Activated CD4-positive, alpha-beta T cell treated with anti-CD3 and anti-CD28 coated beads, Interleukin-2, amount 10 ng/mL, durations not matched to agents 7 days and 5 days (primary cell): ENCODE measurements around the gene CDH19. TPM values are rescaled to one million over a fixed set of nuclear protein-coding genes. Genes with fewer than 3 reads are reported as not detected.

Experiments
- CTCF ChIA-PET: fragments of 350-600 bp; sonication (Branson Sonifier 250); formaldehyde crosslinking; loops from one replicate; lab custom pipeline; 2021; ENCODE audit warnings: antibody characterized with exemption; lab: Charles Lee
- POLR2A ChIA-PET: fragments of 350-600 bp; sonication (Branson Sonifier 250); formaldehyde crosslinking; loops from one replicate; lab custom pipeline; 2021; ENCODE audit warnings: antibody characterized with exemption; lab: Charles Lee
- DNase-seq: peaks from one replicate; pipeline ENCODE4 v3.0.0-alpha.2; 2020
- H3K27ac Mint-ChIP-seq: one replicate; pipeline ENCODE4 v1.8.0; 2021; ENCODE audit warnings: mild to moderate bottlenecking, moderate library complexity, mixed read lengths
- H3K27me3 Mint-ChIP-seq: one replicate; pipeline ENCODE4 v1.8.0; 2021; ENCODE audit warnings: mixed read lengths
- H3K36me3 Mint-ChIP-seq: one replicate; pipeline ENCODE4 v1.8.0; 2021; ENCODE audit warnings: low read depth, mixed read lengths
- H3K4me1 Mint-ChIP-seq: one replicate; pipeline ENCODE4 v1.8.0; 2021; ENCODE audit warnings: mixed read lengths
- H3K4me3 Mint-ChIP-seq: one replicate; pipeline ENCODE4 v1.8.0; 2021; ENCODE audit warnings: mild to moderate bottlenecking, moderate library complexity, mixed read lengths
- H3K9me3 Mint-ChIP-seq: one replicate; pipeline ENCODE4 v1.8.0; 2021; ENCODE audit warnings: mixed read lengths
- total RNA-seq, 2 experiments: library from RNA; stranded (reverse); gene quantifications; one replicate each; pipeline ENCODE4 v1.2.3, GENCODE V29; 2021

CDH19 gene
- total RNA-seq, 2 experiments from 2014 or later = not detected

DNA sequence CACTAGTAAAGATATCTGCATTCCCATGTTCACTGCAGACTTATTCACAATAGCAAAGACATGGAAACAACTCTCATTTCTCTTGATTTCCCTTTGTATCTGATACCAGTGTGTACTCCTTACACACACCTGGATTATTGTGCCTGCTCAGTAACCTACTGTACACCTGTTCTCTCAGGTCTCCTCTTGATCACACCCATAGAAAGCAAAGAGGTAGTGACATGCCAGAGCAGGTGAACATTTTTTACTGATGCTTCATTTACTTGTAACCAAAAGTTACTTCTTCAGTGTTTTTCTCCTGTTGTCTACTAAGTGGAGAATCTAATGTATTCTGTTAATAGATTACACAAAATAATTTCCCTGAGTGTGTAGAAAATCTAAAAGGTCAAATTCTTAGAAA is 46.8 kb downstream of the CDH19 start:
- Mint-ChIP-seq H3K27ac (no peak overlapping the region), H3K27me3 (no peaks in the 10 kb centered on the region), H3K9me3 (no peaks in the 10 kb centered on the region), H3K4me3 (no peak overlapping the region), H3K36me3 (no peaks in the 10 kb centered on the region), H3K4me1 (no peaks in the 10 kb centered on the region)
- POLR2A ChIA-PET = no interaction called here
- DNase-seq = no peak
- CTCF ChIA-PET = no interaction called here

DNA sequence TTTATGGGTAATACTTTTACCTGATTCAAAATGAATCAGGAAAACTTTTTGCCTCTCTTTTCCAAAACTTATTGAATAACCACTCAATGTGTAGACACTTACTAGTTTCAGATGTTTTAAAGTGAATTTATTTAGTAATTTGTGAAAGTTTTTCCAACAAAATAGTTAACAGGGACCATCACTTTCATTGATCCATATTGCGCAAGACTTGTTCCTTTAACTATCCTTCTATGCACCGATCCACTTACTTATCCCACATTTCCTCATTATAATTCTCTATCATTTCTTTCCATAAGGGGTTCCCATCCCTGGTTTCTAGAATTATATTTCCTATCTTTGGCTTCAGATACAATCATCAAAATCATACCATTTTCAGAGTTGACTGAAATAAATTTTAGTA is 48.3 kb downstream of the CDH19 start:
- Mint-ChIP-seq H3K4me3 (no peak overlapping the region), H3K36me3 (no peaks in the 10 kb centered on the region), H3K27me3 (no peaks in the 10 kb centered on the region), H3K4me1 (no peaks in the 10 kb centered on the region), H3K9me3 (no peaks in the 10 kb centered on the region), H3K27ac (no peak overlapping the region)
- ChIA-PET POLR2A (no interaction called here), CTCF (no interaction called here)
- no peak for DNase-seq

DNA sequence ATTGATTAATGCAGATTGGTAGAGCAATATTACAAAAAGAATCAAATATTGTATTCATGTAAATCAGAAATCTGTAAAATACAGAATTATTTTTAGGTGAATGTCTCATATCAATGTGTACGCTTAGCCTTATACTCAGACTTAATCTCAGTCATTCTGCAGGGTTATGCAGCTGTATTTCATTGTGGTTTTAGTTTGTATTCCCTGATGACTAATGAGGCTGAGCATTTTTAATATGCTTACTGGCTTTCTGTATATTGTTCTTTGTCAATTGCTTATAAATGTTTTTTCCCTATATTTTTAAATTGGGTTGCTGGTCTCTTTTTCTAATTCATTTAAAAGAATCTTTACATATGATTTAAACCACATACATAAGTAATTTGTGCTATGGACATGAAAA is 50.1 kb downstream of the CDH19 start:
- Mint-ChIP-seq H3K4me1 (no peaks in the 10 kb centered on the region), H3K27ac (no peak overlapping the region), H3K36me3 (no peaks in the 10 kb centered on the region), H3K27me3 (no peaks in the 10 kb centered on the region), H3K4me3 (no peak overlapping the region), H3K9me3 (no peaks in the 10 kb centered on the region)
- DNase-seq = no peak
- CTCF ChIA-PET = no interaction called here
- POLR2A ChIA-PET = no interaction called here

DNA sequence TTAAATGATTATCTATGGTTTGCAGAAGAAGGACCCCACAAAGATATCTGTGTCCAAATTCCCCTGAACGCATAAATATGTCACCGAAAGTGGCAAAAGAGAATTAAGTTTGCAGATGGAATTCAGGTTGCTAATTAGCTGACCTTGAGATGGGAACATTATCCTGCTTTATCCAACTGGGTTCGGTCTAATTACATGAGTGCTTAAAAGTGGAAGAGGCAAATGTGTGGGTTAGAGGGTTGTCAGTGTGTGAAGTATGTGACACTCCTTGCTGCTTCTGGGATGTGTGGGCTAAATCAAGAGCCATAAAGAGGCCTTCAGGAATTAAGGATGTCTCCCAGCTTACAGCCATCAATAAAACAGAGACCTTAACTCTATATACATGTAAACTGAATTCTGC is 53.5 kb downstream of the CDH19 start:
- no peak overlapping the region for H3K4me3 Mint-ChIP-seq
- POLR2A ChIA-PET = no interaction called here
- H3K9me3 Mint-ChIP-seq = no peaks in the 10 kb centered on the region
- no peak for DNase-seq
- no peaks in the 10 kb centered on the region for H3K36me3 Mint-ChIP-seq
- no peaks in the 10 kb centered on the region for H3K4me1 Mint-ChIP-seq
- CTCF ChIA-PET = no interaction called here
- no peak overlapping the region for H3K27ac Mint-ChIP-seq
- H3K27me3 Mint-ChIP-seq = no peaks in the 10 kb centered on the region

DNA sequence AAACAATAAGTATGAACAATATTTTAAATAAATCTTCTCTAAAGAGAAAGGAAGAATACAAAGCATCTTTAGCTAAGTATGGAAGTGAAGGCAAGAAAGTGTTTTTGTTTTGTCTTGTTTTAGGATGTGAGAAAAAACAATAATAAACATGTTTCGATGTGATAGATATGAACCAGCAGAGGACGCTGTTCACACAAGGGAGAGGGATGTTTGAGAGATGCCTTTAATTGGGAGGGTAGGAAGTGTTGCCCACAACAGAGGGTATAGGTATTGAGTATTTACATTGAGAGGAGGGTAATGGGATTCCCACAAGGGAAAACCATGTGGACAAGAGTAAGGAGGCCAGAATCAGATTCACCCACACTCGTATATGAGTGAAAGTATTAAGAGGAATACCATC is 55.1 kb downstream of the CDH19 start:
- Mint-ChIP-seq H3K4me1 (no peaks in the 10 kb centered on the region), H3K36me3 (no peaks in the 10 kb centered on the region), H3K9me3 (no peaks in the 10 kb centered on the region), H3K27me3 (no peaks in the 10 kb centered on the region), H3K4me3 (no peak overlapping the region), H3K27ac (no peak overlapping the region)
- no peak for DNase-seq
- POLR2A ChIA-PET = no interaction called here
- CTCF ChIA-PET = no interaction called here

DNA sequence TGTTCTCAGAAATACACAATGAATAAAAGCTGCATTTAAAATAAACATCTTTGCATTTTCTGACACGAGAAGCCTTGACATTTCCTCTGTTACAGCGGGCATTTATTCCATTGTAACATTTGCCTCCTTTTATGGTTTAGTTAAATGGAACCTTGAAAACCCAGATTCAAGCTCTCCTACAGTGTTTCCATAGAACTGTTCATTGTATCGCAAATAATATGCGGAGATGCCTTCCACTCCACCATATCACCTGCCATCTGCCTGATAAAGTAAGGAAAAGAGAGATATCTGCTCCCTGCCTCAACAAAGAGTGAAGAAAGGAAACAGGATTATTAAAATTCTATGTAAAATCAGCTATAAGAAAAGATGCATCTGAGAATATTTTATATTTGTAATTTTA is 69.8 kb downstream of the CDH19 start:
- H3K4me1 Mint-ChIP-seq = no peaks in the 10 kb centered on the region
- H3K4me3 Mint-ChIP-seq = no peak overlapping the region
- H3K27me3 Mint-ChIP-seq = no peaks in the 10 kb centered on the region
- H3K9me3 Mint-ChIP-seq = no peaks in the 10 kb centered on the region
- CTCF ChIA-PET = no interaction called here
- POLR2A ChIA-PET = no interaction called here
- no peak for DNase-seq
- no peak overlapping the region for H3K27ac Mint-ChIP-seq
- no peaks in the 10 kb centered on the region for H3K36me3 Mint-ChIP-seq

DNA sequence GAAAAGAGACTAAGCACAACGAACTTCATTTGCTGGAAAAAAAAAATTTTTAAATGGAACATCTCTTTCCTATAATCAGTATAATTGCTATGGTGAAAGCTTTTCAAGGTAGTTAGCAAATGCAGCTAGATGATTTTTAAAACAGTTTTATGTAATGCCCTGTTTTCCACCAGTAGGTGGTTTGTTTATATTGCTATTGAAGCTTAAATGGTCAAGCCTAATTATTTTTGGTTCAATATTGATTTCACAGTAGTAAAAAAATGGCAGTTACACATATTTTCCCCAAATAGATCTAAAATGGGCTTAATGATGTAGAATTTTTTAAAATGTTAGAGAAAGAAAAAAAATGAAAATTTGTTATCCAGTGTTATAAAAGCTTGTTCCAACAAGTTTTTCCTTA is 70.2 kb downstream of the CDH19 start:
- H3K9me3 Mint-ChIP-seq = no peaks in the 10 kb centered on the region

DNA sequence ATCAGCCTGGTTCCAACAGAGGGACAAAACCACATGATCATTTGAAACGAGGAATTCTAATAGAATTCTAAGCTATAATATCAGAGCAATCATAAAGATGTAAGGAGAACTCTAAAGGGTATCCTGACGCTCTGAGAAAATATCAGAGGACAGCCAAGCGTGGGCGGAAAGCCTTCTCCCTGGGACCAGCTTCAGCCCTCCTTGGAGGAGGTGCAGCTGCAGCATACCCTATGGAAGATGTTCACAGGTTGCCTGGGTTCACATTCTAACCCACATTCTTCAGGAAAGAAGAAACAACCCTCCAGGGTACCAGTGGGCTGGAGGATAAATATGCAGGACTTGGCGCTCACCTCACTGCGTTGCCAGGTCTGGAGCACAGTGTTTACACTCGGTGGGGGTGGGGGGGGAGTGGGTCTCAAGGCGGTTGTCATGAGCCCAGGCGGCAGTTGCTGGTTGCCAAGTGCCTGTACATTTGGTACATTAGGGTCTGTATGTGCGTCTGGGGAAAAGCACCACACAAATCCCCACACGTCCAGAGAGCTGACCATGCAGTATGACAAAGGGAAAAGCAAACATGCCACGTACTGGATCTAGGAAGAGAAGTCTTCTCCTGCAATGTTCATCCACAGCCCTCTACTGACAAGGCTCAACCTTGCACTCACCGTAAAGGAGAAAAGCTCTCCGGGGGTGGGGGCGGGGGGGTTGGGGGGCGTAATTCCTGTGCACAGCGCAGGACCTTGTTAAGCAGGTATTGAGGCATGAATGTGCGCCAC is 80.5 kb downstream of the CDH19 start:
- H3K36me3 Mint-ChIP-seq = no peaks in the 10 kb centered on the region
- no peak overlapping the region for H3K4me3 Mint-ChIP-seq
- POLR2A ChIA-PET = no interaction called here
- no peaks in the 10 kb centered on the region for H3K27me3 Mint-ChIP-seq
- DNase-seq = no peak
- no peak overlapping the region for H3K27ac Mint-ChIP-seq
- H3K4me1 Mint-ChIP-seq = no peaks in the 10 kb centered on the region
- CTCF ChIA-PET = no interaction called here
- H3K9me3 Mint-ChIP-seq = no peaks in the 10 kb centered on the region

More for the DNA sequence above, 70.2 kb downstream of the CDH19 start:
- H3K36me3 Mint-ChIP-seq = no peaks in the 10 kb centered on the region
- DNase-seq = no peak
- no peak overlapping the region for H3K27ac Mint-ChIP-seq
- POLR2A ChIA-PET = no interaction called here
- no peak overlapping the region for H3K4me3 Mint-ChIP-seq
- no peaks in the 10 kb centered on the region for H3K4me1 Mint-ChIP-seq
- no peaks in the 10 kb centered on the region for H3K27me3 Mint-ChIP-seq
- CTCF ChIA-PET = no interaction called here

DNA sequence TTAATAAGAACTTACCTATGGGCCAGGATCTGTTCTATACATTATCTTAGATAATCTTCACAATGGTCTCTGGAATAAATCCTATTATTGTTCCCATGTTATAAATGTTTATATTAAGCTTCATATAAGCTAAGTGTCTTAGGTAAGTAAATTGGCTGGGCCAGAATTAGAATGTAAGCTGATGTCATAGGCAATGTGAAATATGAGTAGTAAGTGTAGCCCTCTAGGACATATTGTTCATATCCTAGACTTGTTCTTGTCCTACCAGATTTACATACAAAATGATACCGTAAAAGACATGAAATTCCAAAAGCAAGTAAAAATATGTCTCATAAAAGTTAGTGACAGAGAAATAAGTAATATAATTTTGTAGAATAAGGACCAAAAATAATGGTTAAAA is 89.9 kb downstream of the CDH19 start:
- ChIA-PET POLR2A (no interaction called here), CTCF (no interaction called here)
- Mint-ChIP-seq H3K9me3 (no peaks in the 10 kb centered on the region), H3K27ac (no peak overlapping the region), H3K4me3 (no peak overlapping the region), H3K4me1 (no peaks in the 10 kb centered on the region), H3K36me3 (no peaks in the 10 kb centered on the region), H3K27me3 (no peaks in the 10 kb centered on the region)
- DNase-seq = no peak

DNA sequence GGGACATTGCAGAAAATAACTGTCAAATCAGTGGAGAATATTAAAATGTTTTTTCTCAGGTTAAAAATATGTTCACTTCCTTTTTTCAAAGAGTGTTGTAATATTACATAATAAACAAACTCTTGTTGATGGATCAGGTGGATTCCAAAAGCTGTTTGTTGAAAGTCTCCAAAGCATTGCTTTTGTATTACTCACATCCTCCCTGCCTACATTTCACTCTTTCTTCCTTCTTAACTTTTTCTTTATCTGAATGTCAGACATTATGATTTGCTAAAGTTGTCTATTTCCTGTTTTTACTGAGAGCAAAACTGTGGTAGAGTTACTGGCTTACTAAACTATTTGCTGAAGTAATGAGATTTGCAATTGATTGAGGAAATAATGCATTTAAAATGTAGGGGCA is 92.1 kb downstream of the CDH19 start:
- CTCF ChIA-PET = no interaction called here

DNA sequence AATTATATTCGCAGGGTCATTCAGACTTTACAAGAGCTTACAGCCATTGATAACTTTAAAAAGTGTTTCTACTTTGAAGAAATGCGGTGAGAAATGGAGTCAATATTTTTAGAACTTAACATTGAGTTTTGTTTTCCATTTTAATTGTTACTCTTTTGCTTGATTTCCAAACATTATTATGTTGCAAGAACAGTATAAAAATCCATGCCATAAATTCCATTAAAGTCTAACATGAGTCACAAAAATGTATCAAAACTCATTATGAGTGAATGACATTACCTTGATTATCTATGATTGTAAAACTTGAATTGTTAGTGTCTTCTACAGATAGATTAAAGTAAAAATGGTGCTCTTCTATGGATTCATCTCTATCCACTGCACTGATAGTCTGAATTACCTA is 92.6 kb downstream of the CDH19 start:
- DNase-seq = no peak
- H3K4me3 Mint-ChIP-seq = no peak overlapping the region
- H3K4me1 Mint-ChIP-seq = no peaks in the 10 kb centered on the region
- H3K36me3 Mint-ChIP-seq = no peaks in the 10 kb centered on the region
- H3K27me3 Mint-ChIP-seq = no peaks in the 10 kb centered on the region
- CTCF ChIA-PET = no interaction called here
- POLR2A ChIA-PET = no interaction called here
- H3K9me3 Mint-ChIP-seq = no peaks in the 10 kb centered on the region
- H3K27ac Mint-ChIP-seq = no peak overlapping the region

More for the DNA sequence above, 92.1 kb downstream of the CDH19 start:
- H3K36me3 Mint-ChIP-seq = no peaks in the 10 kb centered on the region
- POLR2A ChIA-PET = no interaction called here
- H3K4me1 Mint-ChIP-seq = no peaks in the 10 kb centered on the region
- no peaks in the 10 kb centered on the region for H3K27me3 Mint-ChIP-seq
- H3K9me3 Mint-ChIP-seq = no peaks in the 10 kb centered on the region
- H3K4me3 Mint-ChIP-seq = no peak overlapping the region
- H3K27ac Mint-ChIP-seq = no peak overlapping the region
- no peak for DNase-seq

DNA sequence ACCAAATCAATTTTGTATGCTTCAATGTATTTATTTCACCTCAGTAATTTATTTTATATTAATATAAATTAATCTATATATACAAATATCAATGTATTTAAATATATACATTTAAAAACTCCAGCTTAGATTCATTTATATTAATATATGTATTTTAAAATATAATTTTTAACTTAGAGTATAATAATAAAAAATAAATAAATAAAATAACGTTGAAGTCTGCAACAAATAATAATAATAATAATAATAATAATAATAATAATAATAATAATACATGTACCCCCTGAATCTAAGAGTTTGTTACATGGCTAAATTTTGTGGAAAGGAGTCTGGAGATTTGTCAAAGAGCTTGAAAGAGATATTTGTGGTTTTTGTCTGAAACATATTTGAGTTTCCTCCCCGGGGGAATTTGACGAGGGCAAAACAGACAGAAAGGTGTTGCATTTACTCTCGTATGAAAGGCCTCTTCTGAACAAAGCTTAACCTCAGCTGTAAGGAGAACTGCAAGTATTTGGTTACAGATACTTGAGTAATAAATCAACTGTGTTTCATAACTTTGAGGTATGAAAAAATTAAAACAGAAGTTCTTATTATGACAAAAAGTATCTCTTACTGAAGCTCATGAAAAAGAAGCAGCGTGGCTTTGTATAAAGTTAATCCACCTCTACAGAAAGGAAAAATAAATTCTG is 93.4 kb downstream of the CDH19 start:
- POLR2A ChIA-PET = no interaction called here
- DNase-seq = no peak
- Mint-ChIP-seq H3K4me1 (no peaks in the 10 kb centered on the region), H3K9me3 (no peaks in the 10 kb centered on the region), H3K4me3 (no peak overlapping the region), H3K27me3 (no peaks in the 10 kb centered on the region), H3K27ac (no peak overlapping the region), H3K36me3 (no peaks in the 10 kb centered on the region)
- CTCF ChIA-PET = no interaction called here

DNA sequence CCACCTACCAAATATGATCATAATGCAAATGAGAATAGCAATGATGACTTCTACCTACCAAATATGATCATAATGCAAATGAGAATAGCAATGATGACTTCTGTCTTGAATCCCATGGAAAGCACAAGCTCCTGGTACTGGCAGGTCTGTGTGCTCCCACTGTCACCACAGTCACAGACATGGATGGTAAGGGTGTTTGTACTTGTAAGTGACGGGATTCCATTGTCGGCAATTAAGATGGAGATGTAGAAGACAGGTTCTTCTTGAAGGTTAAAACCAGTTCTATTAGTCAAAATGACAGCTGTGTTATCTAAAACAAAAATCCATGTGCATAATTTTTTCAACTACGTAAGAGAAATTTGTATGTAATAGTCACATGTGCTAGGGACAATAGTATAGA is 95.0 kb downstream of the CDH19 start:
- Mint-ChIP-seq H3K27ac (no peak overlapping the region), H3K27me3 (no peaks in the 10 kb centered on the region), H3K9me3 (no peaks in the 10 kb centered on the region), H3K4me3 (no peak overlapping the region), H3K4me1 (no peaks in the 10 kb centered on the region), H3K36me3 (no peaks in the 10 kb centered on the region)
- no peak for DNase-seq
- ChIA-PET CTCF (no interaction called here), POLR2A (no interaction called here)

DNA sequence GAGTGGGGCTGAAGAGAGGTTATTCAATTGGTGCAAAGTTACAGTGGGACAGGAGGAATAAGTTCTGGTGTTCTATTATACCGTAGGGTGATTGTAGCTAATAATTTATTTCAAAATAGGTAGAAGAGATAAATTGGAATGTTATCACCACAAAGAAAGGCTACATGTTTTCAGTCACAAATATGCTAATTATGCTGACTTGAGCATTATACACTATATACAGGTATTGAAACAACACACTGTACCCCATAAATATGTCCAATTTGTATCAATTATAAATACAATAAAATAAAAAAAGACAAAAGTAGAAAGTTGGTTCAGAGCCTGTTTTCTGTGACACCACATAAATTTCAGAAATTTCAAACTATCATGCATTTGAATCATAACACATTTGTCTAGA is 97.7 kb downstream of the CDH19 start:
- POLR2A ChIA-PET = no interaction called here

More for the DNA sequence above, 97.7 kb downstream of the CDH19 start:
- Mint-ChIP-seq H3K4me3 (no peak overlapping the region), H3K27ac (no peak overlapping the region), H3K36me3 (no peaks in the 10 kb centered on the region), H3K4me1 (no peaks in the 10 kb centered on the region), H3K27me3 (no peaks in the 10 kb centered on the region), H3K9me3 (no peaks in the 10 kb centered on the region)
- CTCF ChIA-PET = no interaction called here
- DNase-seq = no peak
